Osteoblast (primary cell): ENCODE results near the gene PLCG2. TPM values are rescaled to one million over a fixed set of nuclear protein-coding genes. Genes with fewer than 3 reads are reported as not detected.
A peak's percentile ranks its signal among the peaks of the same experiment; 100 is the strongest.

Experiments
- DNase-seq: peaks from one replicate; pipeline ENCODE4 v3.0.0; 2011; ENCODE audit warnings: low spot score, mixed read lengths; ENCODE audit not compliant: insufficient read length; ENCODE audit errors: missing footprints
- H2AFZ ChIP-seq: 2 replicates; pipeline ENCODE4 v1.6.0; 2011; ENCODE audit warnings: mild to moderate bottlenecking, low read length
- H3K27ac ChIP-seq: 2 replicates; pipeline ENCODE4 v1.5.1; 2011; ENCODE audit warnings: mild to moderate bottlenecking, low read depth, low read length, moderate library complexity
- H3K27me3 ChIP-seq: 2 replicates; pipeline ENCODE4 v1.6.0; 2012; ENCODE audit warnings: mild to moderate bottlenecking, control low read depth, inconsistent platforms, low read length, moderate library complexity; ENCODE audit not compliant: insufficient read depth
- H3K36me3 ChIP-seq: 2 replicates; pipeline ENCODE4 v1.5.1; 2011; ENCODE audit warnings: mild to moderate bottlenecking, low read length, control low read depth, moderate library complexity; ENCODE audit not compliant: insufficient read depth
- H3K4me1 ChIP-seq: 2 replicates; pipeline ENCODE4 v1.5.1; 2011; ENCODE audit warnings: mild to moderate bottlenecking, low read length, control low read depth, moderate library complexity; ENCODE audit not compliant: insufficient read depth
- H3K4me2 ChIP-seq: 2 replicates; pipeline ENCODE4 v1.6.0; 2011; ENCODE audit warnings: mild to moderate bottlenecking, low read length; ENCODE audit not compliant: insufficient read depth
- H3K4me3 ChIP-seq: fragments of 200-600 bp; sonication (generic); 3 replicates; pipeline ENCODE4 v1.5.1; 2012; ENCODE audit warnings: mild to moderate bottlenecking, low read length, inconsistent platforms; ENCODE audit not compliant: insufficient read depth
- H3K79me2 ChIP-seq: 2 replicates; pipeline ENCODE4 v1.6.0; 2012; ENCODE audit warnings: mild to moderate bottlenecking, low read length, control low read depth, inconsistent platforms; ENCODE audit not compliant: insufficient read depth
- H3K9me3 ChIP-seq: 2 replicates; pipeline ENCODE4 v1.5.1; 2011; ENCODE audit warnings: low read depth, low read length, control low read depth
- H4K20me1 ChIP-seq: 2 replicates; pipeline ENCODE4 v1.6.0; 2012; ENCODE audit warnings: mild to moderate bottlenecking, low read length, control low read depth; ENCODE audit not compliant: insufficient read depth
- CTCF ChIP-seq: IDR thresholded peaks from 2 replicates; pipeline ENCODE4 v1.5.1; 2011; ENCODE audit warnings: mild to moderate bottlenecking, low read depth, low read length, moderate library complexity; ENCODE audit errors: extremely low read depth
- total RNA-seq: library from RNA; depleted of rRNA; stranded (reverse); fragments of >200 nt; gene quantifications from 2 replicates; pipeline ENCODE4 v1.2.3, GENCODE V29; 2012

PLCG2 gene
- total RNA-seq, 1 donor = 1.1 TPM

GRCh38 chr16:81838794-81839193 lies 59.7 kb downstream of the PLCG2 start:
- Histone ChIP-seq H3K4me2 (no peak overlapping the region), H4K20me1 (no peaks in the 10 kb centered on the region), H3K79me2 (no peaks in the 10 kb centered on the region), H3K27ac (no peak overlapping the region), H3K9me3 (no peaks in the 10 kb centered on the region), H3K36me3 (no peaks in the 10 kb centered on the region), H3K27me3 (no peaks in the 10 kb centered on the region), H3K4me1 (no peaks in the 10 kb centered on the region), H3K4me3 (no peak overlapping the region), H2AFZ (no peak overlapping the region)
- TF ChIP-seq CTCF = no peak
- peak; percentile 61 for DNase-seq

- TF ChIP-seq CTCF = no peak
- no peak for DNase-seq
- no peaks in the 10 kb centered on the region for H3K27me3 ChIP-seq
- H3K36me3 ChIP-seq = no peaks in the 10 kb centered on the region
- no peak overlapping the region for H3K27ac ChIP-seq
- H3K4me3 ChIP-seq = no peak overlapping the region
- H3K9me3 ChIP-seq = no peaks in the 10 kb centered on the region
- no peak overlapping the region for H2AFZ ChIP-seq
- H3K79me2 ChIP-seq = no peaks in the 10 kb centered on the region
- H4K20me1 ChIP-seq = no peaks in the 10 kb centered on the region
- no peaks in the 10 kb centered on the region for H3K4me1 ChIP-seq
- no peak overlapping the region for H3K4me2 ChIP-seq
Observed at GRCh38 chr16:81841722-81842121, 62.6 kb downstream of the PLCG2 start.

GRCh38 chr16:81842564-81843242 lies 63.6 kb downstream of the PLCG2 start:
- DNase-seq = no peak
- no peak for TF ChIP-seq CTCF
- H3K4me3 ChIP-seq = no peak overlapping the region

GRCh38 chr16:81843243-81843582 lies 64.1 kb downstream of the PLCG2 start:
- DNase-seq = no peak
- no peak for TF ChIP-seq CTCF

More at GRCh38 chr16:81842564-81843242, 63.6 kb downstream of the PLCG2 start:
- no peak overlapping the region for H3K4me2 ChIP-seq
- no peaks in the 10 kb centered on the region for H3K9me3 ChIP-seq
- H4K20me1 ChIP-seq = no peaks in the 10 kb centered on the region
- no peaks in the 10 kb centered on the region for H3K36me3 ChIP-seq
- no peak overlapping the region for H2AFZ ChIP-seq
- no peaks in the 10 kb centered on the region for H3K4me1 ChIP-seq
- H3K79me2 ChIP-seq = no peaks in the 10 kb centered on the region
- no peaks in the 10 kb centered on the region for H3K27me3 ChIP-seq
- H3K27ac ChIP-seq = no peak overlapping the region

More at GRCh38 chr16:81843243-81843582, 64.1 kb downstream of the PLCG2 start:
- H4K20me1 ChIP-seq = no peaks in the 10 kb centered on the region
- H3K27me3 ChIP-seq = no peaks in the 10 kb centered on the region
- H3K4me3 ChIP-seq = no peak overlapping the region
- no peaks in the 10 kb centered on the region for H3K9me3 ChIP-seq
- H2AFZ ChIP-seq = no peak overlapping the region
- no peaks in the 10 kb centered on the region for H3K4me1 ChIP-seq
- H3K79me2 ChIP-seq = no peaks in the 10 kb centered on the region
- no peaks in the 10 kb centered on the region for H3K36me3 ChIP-seq
- no peak overlapping the region for H3K27ac ChIP-seq
- no peak overlapping the region for H3K4me2 ChIP-seq
